WTC11 (cell line): ENCODE data around the gene AIP.

Experiments
- CTCF ChIP-seq: fragments of 200-600 bp; IDR thresholded peaks from 2 replicates; pipeline ENCODE4 v1.8.0; 2022; ENCODE audit warnings: antibody characterized with exemption
- GABPB1 ChIP-seq: sonication (generic); formaldehyde crosslinking; IDR thresholded peaks from 2 replicates; pipeline ENCODE4 v1.8.1; 2023; ENCODE audit warnings: mild to moderate bottlenecking, missing genetic modification reagents
- JUN ChIP-seq: sonication (generic); formaldehyde crosslinking; IDR thresholded peaks from 2 replicates; pipeline ENCODE4 v1.8.0; 2023; ENCODE audit warnings: mild to moderate bottlenecking, missing genetic modification reagents
- MAX ChIP-seq: sonication (generic); formaldehyde crosslinking; IDR thresholded peaks from 2 replicates; pipeline ENCODE4 v1.8.0; 2022; ENCODE audit warnings: mild to moderate bottlenecking, missing genetic modification reagents
- NR2C2 ChIP-seq: sonication (generic); formaldehyde crosslinking; IDR thresholded peaks from 2 replicates; pipeline ENCODE4 v1.8.0; 2022; ENCODE audit warnings: mild to moderate bottlenecking, missing genetic modification reagents
- NR3C1 ChIP-seq: sonication (generic); formaldehyde crosslinking; conservative IDR thresholded peaks from 2 replicates; pipeline ENCODE4 v1.8.1; 2023; ENCODE audit warnings: low read depth, mild to moderate bottlenecking, missing genetic modification reagents
- SMAD3 ChIP-seq: sonication (generic); formaldehyde crosslinking; IDR thresholded peaks from 2 replicates; pipeline ENCODE4 v1.8.0; 2022; ENCODE audit warnings: missing genetic modification reagents, mild to moderate bottlenecking, borderline replicate concordance
- SP1 ChIP-seq: sonication (generic); formaldehyde crosslinking; conservative IDR thresholded peaks from 2 replicates; pipeline ENCODE4 v1.8.1; 2022; ENCODE audit warnings: missing genetic modification reagents
- TEAD1 ChIP-seq: sonication (generic); formaldehyde crosslinking; IDR thresholded peaks from 2 replicates; pipeline ENCODE4 v1.8.0; 2022; ENCODE audit warnings: mild to moderate bottlenecking, missing genetic modification reagents
- USF2 ChIP-seq: sonication (generic); formaldehyde crosslinking; IDR thresholded peaks from 2 replicates; pipeline ENCODE4 v1.8.1; 2023; ENCODE audit warnings: mild to moderate bottlenecking, missing genetic modification reagents, moderate library complexity
- ZNF121 ChIP-seq: sonication (generic); formaldehyde crosslinking; IDR thresholded peaks from 2 replicates; pipeline ENCODE4 v1.8.0; 2023; ENCODE audit warnings: missing genetic modification reagents
- TF ChIP-seq, protein P1 (sequence below): sonication (generic); formaldehyde crosslinking; IDR thresholded peaks from 2 replicates; pipeline ENCODE4 v1.8.1; 2022; ENCODE audit warnings: low read depth, missing genetic modification reagents, borderline replicate concordance
- TF ChIP-seq, protein P2 (sequence below): fragments of 250-450 bp; sonication (Bioruptor Pico); IDR thresholded peaks from 2 replicates; pipeline ENCODE4 v2.1.2; 2022; ENCODE audit warnings: mild to moderate bottlenecking, moderate library complexity
- TF ChIP-seq, protein P3 (sequence below): sonication (generic); formaldehyde crosslinking; IDR thresholded peaks from 2 replicates; pipeline ENCODE4 v1.8.1; 2023; ENCODE audit warnings: mild to moderate bottlenecking, moderate library complexity, missing genetic modification reagents

- TF ChIP-seq CTCF (no peak), ZNF121 (no peak), NR3C1 (CRISPR knock-in tag) (no peak), SMAD3 (CRISPR knock-in tag) (no peak), JUN (no peak), NR2C2 (CRISPR knock-in tag) (no peak), SP1 (no peak), TEAD1 (CRISPR knock-in tag) (no peak), USF2 (CRISPR knock-in tag) (no peak), GABPB1 (CRISPR knock-in tag) (no peak), MAX (CRISPR knock-in tag) (no peak)
- TF ChIP-seq, protein P1, sequence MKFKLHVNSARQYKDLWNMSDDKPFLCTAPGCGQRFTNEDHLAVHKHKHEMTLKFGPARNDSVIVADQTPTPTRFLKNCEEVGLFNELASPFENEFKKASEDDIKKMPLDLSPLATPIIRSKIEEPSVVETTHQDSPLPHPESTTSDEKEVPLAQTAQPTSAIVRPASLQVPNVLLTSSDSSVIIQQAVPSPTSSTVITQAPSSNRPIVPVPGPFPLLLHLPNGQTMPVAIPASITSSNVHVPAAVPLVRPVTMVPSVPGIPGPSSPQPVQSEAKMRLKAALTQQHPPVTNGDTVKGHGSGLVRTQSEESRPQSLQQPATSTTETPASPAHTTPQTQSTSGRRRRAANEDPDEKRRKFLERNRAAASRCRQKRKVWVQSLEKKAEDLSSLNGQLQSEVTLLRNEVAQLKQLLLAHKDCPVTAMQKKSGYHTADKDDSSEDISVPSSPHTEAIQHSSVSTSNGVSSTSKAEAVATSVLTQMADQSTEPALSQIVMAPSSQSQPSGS (CRISPR knock-in tag): no peak
- TF ChIP-seq, protein P2, sequence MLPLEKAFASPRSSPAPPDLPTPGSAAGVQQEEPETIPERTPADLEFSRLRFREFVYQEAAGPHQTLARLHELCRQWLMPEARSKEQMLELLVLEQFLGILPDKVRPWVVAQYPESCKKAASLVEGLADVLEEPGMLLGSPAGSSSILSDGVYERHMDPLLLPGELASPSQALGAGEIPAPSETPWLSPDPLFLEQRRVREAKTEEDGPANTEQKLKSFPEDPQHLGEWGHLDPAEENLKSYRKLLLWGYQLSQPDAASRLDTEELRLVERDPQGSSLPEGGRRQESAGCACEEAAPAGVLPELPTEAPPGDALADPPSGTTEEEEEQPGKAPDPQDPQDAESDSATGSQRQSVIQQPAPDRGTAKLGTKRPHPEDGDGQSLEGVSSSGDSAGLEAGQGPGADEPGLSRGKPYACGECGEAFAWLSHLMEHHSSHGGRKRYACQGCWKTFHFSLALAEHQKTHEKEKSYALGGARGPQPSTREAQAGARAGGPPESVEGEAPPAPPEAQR (CRISPR knock-in tag): no peak
- TF ChIP-seq, protein P3, sequence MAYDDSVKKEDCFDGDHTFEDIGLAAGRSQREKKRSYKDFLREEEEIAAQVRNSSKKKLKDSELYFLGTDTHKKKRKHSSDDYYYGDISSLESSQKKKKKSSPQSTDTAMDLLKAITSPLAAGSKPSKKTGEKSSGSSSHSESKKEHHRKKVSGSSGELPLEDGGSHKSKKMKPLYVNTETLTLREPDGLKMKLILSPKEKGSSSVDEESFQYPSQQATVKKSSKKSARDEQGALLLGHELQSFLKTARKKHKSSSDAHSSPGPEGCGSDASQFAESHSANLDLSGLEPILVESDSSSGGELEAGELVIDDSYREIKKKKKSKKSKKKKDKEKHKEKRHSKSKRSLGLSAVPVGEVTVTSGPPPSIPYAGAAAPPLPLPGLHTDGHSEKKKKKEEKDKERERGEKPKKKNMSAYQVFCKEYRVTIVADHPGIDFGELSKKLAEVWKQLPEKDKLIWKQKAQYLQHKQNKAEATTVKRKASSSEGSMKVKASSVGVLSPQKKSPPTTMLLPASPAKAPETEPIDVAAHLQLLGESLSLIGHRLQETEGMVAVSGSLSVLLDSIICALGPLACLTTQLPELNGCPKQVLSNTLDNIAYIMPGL (CRISPR knock-in tag): no peak
These were observed 6.5 kb downstream of the AIP start for GRCh38 chr11:67489203-67489884.
